Stomach (tissue), 9 donors: Measurements from ENCODE around the gene IRF4. TPM values are rescaled to one million over a fixed set of nuclear protein-coding genes. Genes with fewer than 3 reads are reported as not detected.
"Not testable (repeated sequence)": the region's sequence is repeated elsewhere in the genome, so short reads cannot be mapped to it uniquely, and the experiment has no call there.

Source experiments
- DNase-seq, 2 donors: peaks; one replicate each; pipeline versions ENCODE4 v3.0.0 to v3.0.0-alpha.2; 2013 to 2019
- H3K27ac ChIP-seq, 5 donors: fragments of 200-600 bp in 4 of 5; sonication (generic) in 4 of 5; one replicate each; pipeline ENCODE4 v1.5.1; 2013 to 2019; ENCODE audit warnings: mild to moderate bottlenecking in 1 of 5, moderate library complexity in 1 of 5
- H3K27me3 ChIP-seq, 3 donors: fragments of 200-600 bp; sonication (generic); one replicate each; pipeline ENCODE4 v1.5.1; 2017 to 2019; ENCODE audit warnings: mixed run types in 1 of 3
- H3K36me3 ChIP-seq, 4 donors: fragments of 200-600 bp; sonication (generic); 1 replicate in 3 of 4; 2 replicates in 1 of 4; pipeline ENCODE4 v1.5.1; 2016 to 2019
- H3K4me1 ChIP-seq, 4 donors: fragments of 200-600 bp; sonication (generic); one replicate each; pipeline ENCODE4 v1.5.1; 2016 to 2019
- H3K4me3 ChIP-seq, 4 donors: fragments of 200-600 bp; sonication (generic) in 3 of 4; one replicate each; pipeline ENCODE4 v1.5.1; 2016 to 2019; ENCODE audit warnings: mild to moderate bottlenecking in 1 of 4
- H3K9me3 ChIP-seq, 4 donors: fragments of 200-600 bp; sonication (generic); one replicate each; pipeline ENCODE4 v1.5.1; 2016 to 2019
- CTCF ChIP-seq, 7 experiments: fragments of 450-650 bp in 4 of 7; fragments of 200-600 bp in 3 of 7; sonication (generic) in 3 of 7; IDR thresholded peaks; one replicate each; pipeline ENCODE4 v1.5.1; 2016 to 2019; ENCODE audit warnings: antibody characterized with exemption in 7 of 7, control low read depth in 2 of 7, mild to moderate bottlenecking in 1 of 7
- EP300 ChIP-seq: sonication (generic); formaldehyde crosslinking; IDR thresholded peaks from one replicate; pipeline ENCODE4 v1.6.1; 2017; ENCODE audit warnings: antibody characterized with exemption
- POLR2A ChIP-seq, 4 donors: fragments of 450-650 bp; IDR thresholded peaks; one replicate each; pipeline ENCODE4 v1.6.1; 2016; ENCODE audit warnings: antibody characterized with exemption in 4 of 4, control low read depth in 2 of 4, mild to moderate bottlenecking in 1 of 4, moderate library complexity in 1 of 4
- POLR2AphosphoS5 ChIP-seq, 3 donors: sonication (generic); formaldehyde crosslinking; IDR thresholded peaks; one replicate each; pipeline ENCODE4 v1.6.1; 2016; ENCODE audit warnings: antibody characterized with exemption in 3 of 3
- WGBS, 5 donors: extraction: QIAGEN DNeasy Blood & Tissue Kit in 3 of 5; methylation state at CpG; one replicate each; pipeline versions ENCODE4 v1.1.5 to v1.1.7; 2013 to 2018; 5-methylcytosine and 5-hydroxymethylcytosine counted together
- intact Hi-C: fragments of 100-400 bp; cut with DNase I; formaldehyde crosslinking; loops from one replicate; pipeline ENCODE4 v1.15.1; 2023; ENCODE audit warnings: low total_unique reads
- polyA plus RNA-seq, 3 donors: library from polyadenylated mRNA; stranded (reverse); fragments of 200-250 nt; gene quantifications; one replicate each; pipeline ENCODE4 v1.2.3, GENCODE V29; 2013
- total RNA-seq, 5 donors: library from RNA; depleted of rRNA; stranded (reverse); fragments of >200 nt; gene quantifications; one replicate each; pipeline versions ENCODE4 v1.1.0 to v1.2.3, GENCODE V29; 2014 to 2016
- donor health status: healthy with polysubstance abuse.
- donor health status: Bipolar disorder and iron deficiency.
- donor health status: healthy.

Gene IRF4
- total and polyA plus RNA-seq, 8 donors = 0.48 to 7.0 (median 2.6) TPM; not detected in 1

DNA sequence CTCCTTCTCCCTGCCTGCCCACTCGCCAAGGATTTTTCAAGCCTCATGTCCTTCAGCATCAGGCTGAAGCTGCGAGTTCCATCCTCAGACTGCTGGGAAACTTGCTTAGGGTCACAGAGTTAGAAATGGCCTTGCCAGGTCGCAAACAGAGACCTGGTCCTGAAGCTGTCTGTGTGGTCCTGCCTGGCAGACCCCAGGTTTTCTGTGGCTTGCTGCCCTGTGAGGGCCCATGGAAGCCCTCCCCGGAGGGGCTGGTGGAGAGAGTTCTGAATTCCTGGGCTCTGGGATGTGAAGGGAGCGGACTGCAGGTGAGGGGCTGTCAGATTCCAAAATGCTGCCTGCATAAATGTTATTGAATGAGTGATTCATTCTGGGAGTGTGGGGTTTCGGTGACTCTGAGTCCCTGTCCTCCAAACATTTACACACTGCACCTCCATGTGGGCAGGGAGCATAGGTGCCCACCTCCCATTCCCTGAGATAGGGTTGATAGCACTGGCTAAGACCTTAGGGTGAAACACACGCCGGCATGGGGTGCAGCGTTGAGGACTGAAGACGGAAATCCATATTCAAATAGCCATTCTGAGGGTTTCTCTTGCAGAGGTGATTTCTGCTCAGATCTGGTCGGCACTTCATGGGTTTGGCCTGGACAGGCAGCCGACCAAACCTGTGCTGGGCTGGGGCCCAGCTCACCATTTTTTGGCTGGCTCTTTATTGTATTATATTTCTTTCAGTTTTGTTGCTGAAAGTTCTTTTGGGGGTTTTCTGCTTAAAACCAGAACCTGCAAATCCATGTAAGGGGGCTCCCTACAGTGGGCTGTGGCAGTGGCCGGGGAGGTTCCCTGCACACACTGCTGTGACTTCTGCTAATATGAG, 21.8 kb upstream of the IRF4 start:
- 76 to 83% (median 81%) methylated on average over 13 of the region's 13 CpGs for WGBS, 5 donors
- no peak for TF ChIP-seq POLR2A (IDR thresholded peaks at IDR 0.05)
- Histone ChIP-seq H3K27me3 (peaks cover 0 to 83% (median 28%) of the 10 kb centered on the region in 3 donors), H3K4me1 (peaks cover 0 to 5% (median 0%) of the 10 kb centered on the region in 4 donors), H3K27ac (no peak overlapping the region), H3K4me3 (no peak overlapping the region), H3K36me3 (no peaks in the 10 kb centered on the region), H3K9me3 (peaks cover 0 to 25% (median 8%) of the 10 kb centered on the region in 4 donors)
- DNase-seq = no peak
- intact Hi-C loops = no loop called here

DNA sequence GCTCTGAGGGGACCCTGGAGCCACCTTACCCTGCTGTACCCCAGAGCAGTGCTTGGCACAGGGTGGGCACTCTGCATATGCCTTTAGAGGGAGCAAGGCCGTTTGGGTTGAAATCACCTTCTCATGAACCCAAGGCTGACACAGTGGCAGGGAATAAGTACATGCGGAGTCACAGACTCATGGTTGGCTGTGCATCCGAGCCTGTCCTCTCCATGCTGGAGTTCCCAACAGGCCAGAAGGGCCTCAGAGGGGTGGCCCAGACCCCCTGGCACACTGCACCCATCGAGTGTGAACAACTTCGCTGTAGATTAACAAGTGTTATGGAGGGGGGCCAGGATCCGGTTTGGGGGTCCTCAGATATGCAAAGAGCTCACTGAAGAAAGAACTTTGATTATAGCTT, 21.0 kb upstream of the IRF4 start:
- TF ChIP-seq POLR2AphosphoS5 (IDR thresholded peaks at IDR 0.05) (no peak), EP300 (no peak), POLR2A (IDR thresholded peaks at IDR 0.05) (no peak), CTCF (IDR thresholded peaks at IDR 0.05) (no peak)
- WGBS, 5 donors = 69 to 80% (median 71%) methylated on average over 6 of the region's 6 CpGs
- Histone ChIP-seq H3K4me1 (peaks cover 0 to 5% (median 0%) of the 10 kb centered on the region in 4 donors), H3K27me3 (peaks cover 0 to 89% (median 28%) of the 10 kb centered on the region in 3 donors), H3K4me3 (no peak overlapping the region), H3K36me3 (no peaks in the 10 kb centered on the region), H3K27ac (no peak overlapping the region), H3K9me3 (peaks cover 0 to 25% (median 7%) of the 10 kb centered on the region in 4 donors)
- no peak for DNase-seq
- intact Hi-C loops = no loop called here

GRCh38 chr6:371851-372250, 19.7 kb upstream of the IRF4 start:
- H3K4me1 ChIP-seq, H3K4me3 ChIP-seq, H3K36me3 ChIP-seq, H3K27ac ChIP-seq, DNase-seq, intact Hi-C loops: not testable (repeated sequence)
- Histone ChIP-seq H3K9me3 (peaks cover 0 to 23% (median 6%) of the 10 kb centered on the region in 4 donors), H3K27me3 (peaks cover 0 to 80% (median 28%) of the 10 kb centered on the region in 3 donors)
- 86 to 94% (median 91%) methylated on average over 2 of the region's 2 CpGs for WGBS, 5 donors

DNA sequence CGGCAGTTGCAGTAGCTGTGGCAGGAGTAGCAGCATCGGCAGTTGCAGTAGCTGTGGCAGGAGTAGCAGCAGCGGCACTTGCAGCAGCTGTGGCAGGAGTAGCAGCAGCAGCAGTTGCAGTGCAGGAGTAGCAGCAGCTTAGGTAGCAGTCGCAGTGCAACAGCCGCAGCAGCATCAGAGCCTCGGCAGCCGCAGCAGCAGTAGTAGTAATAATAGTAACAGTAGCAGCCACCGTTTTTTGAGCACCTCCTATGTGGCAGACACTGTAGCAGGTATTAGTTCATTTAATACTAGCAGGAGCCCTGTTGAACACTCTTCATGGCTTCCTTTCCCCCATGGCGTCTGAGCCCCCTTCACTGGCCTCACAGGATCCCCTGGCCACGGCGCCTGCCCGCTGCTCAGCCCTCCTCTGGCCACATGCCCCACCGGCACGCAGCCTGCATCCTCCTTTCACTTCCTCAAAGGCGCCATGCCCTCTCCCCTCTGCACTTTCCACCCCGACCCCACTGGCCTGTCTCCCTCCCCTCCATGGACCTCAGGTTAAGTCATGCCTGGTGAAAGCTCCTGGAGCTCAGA, 19.1 kb upstream of the IRF4 start:
- peaks cover 0 to 29% (median 3%) of the 10 kb centered on the region in 4 donors for H3K9me3 ChIP-seq
- no peaks in the 10 kb centered on the region for H3K36me3 ChIP-seq
- intact Hi-C loops = no loop called here
- WGBS, 5 donors = 67 to 81% (median 71%) methylated on average over 16 of the region's 16 CpGs
- no peak overlapping the region for H3K4me3 ChIP-seq
- H3K4me1 ChIP-seq = peaks cover 0 to 5% (median 0%) of the 10 kb centered on the region in 4 donors
- TF ChIP-seq EP300 = no peak
- no peak for TF ChIP-seq POLR2A (IDR thresholded peaks at IDR 0.05)
- TF ChIP-seq CTCF (IDR thresholded peaks at IDR 0.05) = no peak
- no peak for TF ChIP-seq POLR2AphosphoS5 (IDR thresholded peaks at IDR 0.05)
- H3K27me3 ChIP-seq = peaks cover 0 to 80% (median 28%) of the 10 kb centered on the region in 3 donors
- no peak for DNase-seq
- H3K27ac ChIP-seq = no peak overlapping the region

DNA sequence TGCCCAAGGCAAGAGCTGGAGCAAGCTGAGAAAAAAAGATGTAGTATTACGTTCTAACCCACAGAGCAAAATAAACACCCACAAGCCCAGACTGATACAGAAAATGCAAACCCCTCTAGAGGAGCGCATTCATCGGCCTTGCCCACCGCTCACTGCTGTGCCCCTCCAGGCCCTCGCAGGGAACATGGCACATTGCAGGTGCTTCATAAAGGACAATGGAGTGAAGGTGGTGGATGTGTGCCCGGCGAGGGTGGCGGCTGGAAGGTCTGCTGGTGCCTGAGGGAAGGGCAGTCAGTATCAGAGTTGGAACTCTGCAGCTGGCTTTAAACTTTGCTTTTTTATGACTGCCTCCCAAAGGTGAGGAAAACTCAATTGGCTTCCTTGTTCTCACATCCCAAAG, 18.5 kb upstream of the IRF4 start:
- WGBS, 5 donors = 79 to 88% (median 84%) methylated on average over 8 of the region's 8 CpGs
- Histone ChIP-seq H3K27ac (no peak overlapping the region), H3K4me3 (no peak overlapping the region), H3K4me1 (peaks cover 0 to 5% (median 0%) of the 10 kb centered on the region in 4 donors), H3K27me3 (peaks cover 0 to 79% (median 28%) of the 10 kb centered on the region in 3 donors), H3K36me3 (no peaks in the 10 kb centered on the region), H3K9me3 (peaks cover 0 to 29% (median 3%) of the 10 kb centered on the region in 4 donors)
- TF ChIP-seq POLR2A (IDR thresholded peaks at IDR 0.05) = no peak
- no peak for TF ChIP-seq POLR2AphosphoS5 (IDR thresholded peaks at IDR 0.05)
- no peak for TF ChIP-seq EP300
- no peak for TF ChIP-seq CTCF (IDR thresholded peaks at IDR 0.05)
- intact Hi-C loops = no loop called here
- DNase-seq = no peak
